Inflammatory macrophage treated with lipopolysaccharide for 4 hours (primary cell): ENCODE measurements around the gene ELSPBP1.
"Not testable (repeated sequence)": the region's sequence is repeated elsewhere in the genome, so short reads cannot be mapped to it uniquely, and the experiment has no call there.

Experiments
- DNase-seq: peaks from one replicate; pipeline ENCODE4 v3.0.0-alpha.2; 2020

ELSPBP1 gene

DNA sequence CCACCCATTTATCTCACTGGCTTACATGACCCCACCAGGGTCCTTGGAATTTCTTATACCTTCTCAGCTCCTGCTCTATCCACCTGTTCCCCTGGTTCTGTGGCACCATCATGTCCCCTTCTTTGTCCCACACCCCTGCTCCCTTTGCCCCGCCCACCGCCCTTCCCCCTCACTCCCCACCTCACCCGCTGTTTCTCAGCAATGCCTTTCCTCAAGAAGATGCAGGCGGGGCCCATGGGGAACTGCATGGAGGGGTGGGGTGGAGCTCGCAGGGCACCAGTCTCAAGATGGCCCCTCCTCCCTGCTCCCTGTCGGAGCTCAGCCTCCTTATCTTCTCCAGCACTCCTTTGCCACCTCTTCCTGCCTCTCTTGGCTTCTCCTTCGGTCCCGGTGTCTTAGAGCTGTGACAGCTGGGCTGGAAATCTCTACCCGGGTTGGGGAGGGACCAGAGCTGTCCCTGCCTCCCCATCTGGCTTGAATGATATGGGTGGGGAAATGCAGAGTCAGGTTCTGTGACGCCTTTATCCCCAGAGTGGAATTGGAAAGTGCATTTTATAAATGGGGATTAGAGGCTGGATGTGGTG, 49.3 kb downstream of the ELSPBP1 start, which contains the start of gene CABP5:
TSS of gene CABP5 (minus strand) at position 405 of the 584 bp plus-strand sequence. CDS start at position 248, 157 bp downstream.
- no peak for DNase-seq

- DNase-seq = no peak
These were observed 50.1 kb downstream of the ELSPBP1 start for GRCh38 chr19:48044561-48044960.

GRCh38 chr19:48051335-48052033, 57.1 kb downstream of the ELSPBP1 start:
- DNase-seq = no peak

DNA sequence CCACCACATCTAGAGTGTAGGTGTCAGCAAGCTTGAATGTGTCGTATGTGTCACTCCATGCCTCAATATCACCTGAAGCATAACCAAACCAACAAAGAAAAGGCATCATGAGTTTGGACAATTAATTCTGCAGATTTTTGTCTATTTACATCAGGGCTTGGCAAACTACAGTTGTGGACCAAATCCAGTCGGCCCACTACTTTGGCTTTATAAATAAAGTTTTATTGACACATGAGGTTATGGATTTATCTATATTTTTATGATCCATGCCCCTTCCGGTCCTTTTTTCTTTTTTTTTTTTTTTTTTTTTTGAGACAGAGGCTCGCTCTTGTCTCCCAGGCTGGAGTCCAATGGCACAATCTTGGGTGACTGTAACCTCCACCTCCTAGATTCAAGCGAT, 58.6 kb downstream of the ELSPBP1 start:
- DNase-seq = no peak

DNA sequence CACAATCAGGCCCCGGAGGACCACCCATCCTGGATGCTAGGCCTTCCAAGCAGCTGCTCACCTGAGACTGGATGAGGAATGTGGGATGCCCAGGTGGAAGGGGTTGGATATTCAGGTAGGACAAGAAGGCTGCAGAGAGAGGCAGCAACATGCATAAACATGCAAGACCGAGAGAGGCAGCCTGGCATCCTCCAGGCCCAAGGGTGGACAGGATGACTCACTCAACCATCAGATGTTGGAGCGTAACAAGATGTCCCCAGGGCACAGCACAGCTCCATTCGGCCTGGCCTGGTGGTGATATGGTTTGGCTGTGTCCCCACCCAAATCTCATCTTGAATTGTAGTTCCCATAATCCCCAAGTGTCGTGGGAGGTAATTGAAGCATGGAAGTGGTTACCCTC, 59.4 kb downstream of the ELSPBP1 start:
- no peak for DNase-seq

GRCh38 chr19:48059331-48059730, 64.9 kb downstream of the ELSPBP1 start:
- no peak for DNase-seq

GRCh38 chr19:48060381-48060780, 65.9 kb downstream of the ELSPBP1 start:
- DNase-seq = no peak

DNA sequence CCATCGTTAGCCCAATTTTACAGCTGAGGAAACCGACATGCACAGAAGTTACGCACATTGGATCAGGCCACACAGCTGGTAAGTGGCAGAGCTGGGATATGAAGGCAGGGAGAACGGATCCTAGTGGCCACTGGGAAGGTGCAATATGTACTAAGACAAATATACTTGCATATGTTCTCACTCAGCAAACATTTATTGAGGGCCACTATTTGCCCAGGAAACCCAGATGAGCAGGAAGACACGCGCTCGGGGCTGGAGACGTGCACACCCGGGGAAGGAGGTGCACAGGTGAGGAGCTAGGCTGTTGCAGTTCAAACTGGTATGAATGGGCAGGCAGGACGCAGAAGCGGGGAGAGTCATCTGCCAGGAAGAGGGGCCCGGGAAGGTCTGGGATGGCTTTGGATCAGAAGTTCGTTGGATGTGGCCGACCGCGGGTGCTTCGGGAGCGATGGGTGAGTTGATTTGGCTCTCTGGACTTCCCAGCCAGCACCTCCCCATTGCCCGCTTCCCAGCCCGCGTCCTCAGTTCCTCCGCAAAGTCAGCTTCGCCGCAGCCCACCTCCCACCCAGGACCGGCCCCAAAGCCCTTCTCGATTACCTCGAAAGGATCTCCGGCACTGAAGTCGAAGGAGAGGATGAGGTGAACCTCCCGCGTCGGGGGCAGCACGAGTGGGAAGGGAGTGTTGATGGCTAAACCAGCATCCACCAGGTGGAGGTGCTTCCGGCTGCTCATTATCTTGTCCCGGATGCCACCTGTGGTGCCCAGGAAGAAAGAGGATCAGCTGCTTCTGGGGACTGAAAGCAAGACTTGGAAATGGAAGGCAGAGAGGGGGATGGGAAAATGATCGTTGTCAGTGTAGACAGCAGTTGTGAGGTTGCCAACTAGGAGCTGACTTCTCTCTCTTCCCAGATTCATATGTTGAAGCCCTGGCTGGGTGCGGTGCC, 67.2 kb downstream of the ELSPBP1 start:
- no peak for DNase-seq

DNA sequence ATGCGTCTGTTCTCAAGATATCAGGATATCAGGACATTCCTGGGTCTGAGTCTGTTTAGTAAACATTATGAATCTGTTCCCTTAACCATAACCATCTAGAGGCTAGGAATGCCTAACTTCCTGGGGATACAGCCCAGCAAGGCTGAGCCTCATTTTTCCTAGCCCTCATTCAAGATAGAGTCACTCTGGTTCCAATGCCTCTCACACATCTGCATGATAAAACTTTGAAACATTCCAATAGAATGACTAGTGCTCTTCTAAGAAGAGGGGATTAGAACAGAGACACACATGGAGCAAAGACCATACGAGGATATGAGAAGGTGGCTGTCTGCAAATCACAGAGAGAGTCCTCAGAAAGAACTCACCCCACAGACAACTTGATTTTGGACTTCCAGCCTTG, 70.1 kb downstream of the ELSPBP1 start:
- no peak for DNase-seq

- DNase-seq = no peak
These were observed 75.0 kb downstream of the ELSPBP1 start for GRCh38 chr19:48069435-48069834.

GRCh38 chr19:48070177-48070769, 75.8 kb downstream of the ELSPBP1 start:
- not testable (repeated sequence) for DNase-seq
